AG20443 (cell line): ENCODE measurements around the gene HTR1E.
"Not testable (repeated sequence)": the region's sequence is repeated elsewhere in the genome, so short reads cannot be mapped to it uniquely, and the experiment has no call there.

Experiments used
- DNase-seq: peaks from one replicate; pipeline ENCODE4 v3.0.0; 2012; ENCODE audit warnings: low spot score, mixed read lengths

HTR1E gene

GRCh38 chr6:86973088-86973487, 35.8 kb downstream of the HTR1E start:
- no peak for DNase-seq

DNA sequence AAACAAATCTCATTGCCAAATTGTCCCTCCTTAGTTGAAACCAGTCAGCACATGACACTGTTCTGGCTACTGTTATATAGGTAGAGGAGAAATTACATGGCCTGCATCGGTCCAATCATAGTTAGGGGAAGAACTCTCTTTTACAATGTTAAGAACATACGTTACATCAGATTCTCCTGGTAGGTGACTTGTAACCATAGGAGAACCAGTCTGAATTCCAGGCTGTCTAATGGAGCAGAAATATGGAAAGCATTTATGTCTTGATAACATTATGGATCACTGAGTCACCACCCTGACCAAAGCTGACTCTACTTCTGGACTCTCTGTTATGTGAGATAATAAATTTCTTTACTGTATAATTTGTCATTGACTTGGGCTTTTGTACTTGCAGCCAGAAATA, 40.9 kb downstream of the HTR1E start:
- DNase-seq = no peak

GRCh38 chr6:87001494-87001893, 64.2 kb downstream of the HTR1E start:
- no peak for DNase-seq

DNA sequence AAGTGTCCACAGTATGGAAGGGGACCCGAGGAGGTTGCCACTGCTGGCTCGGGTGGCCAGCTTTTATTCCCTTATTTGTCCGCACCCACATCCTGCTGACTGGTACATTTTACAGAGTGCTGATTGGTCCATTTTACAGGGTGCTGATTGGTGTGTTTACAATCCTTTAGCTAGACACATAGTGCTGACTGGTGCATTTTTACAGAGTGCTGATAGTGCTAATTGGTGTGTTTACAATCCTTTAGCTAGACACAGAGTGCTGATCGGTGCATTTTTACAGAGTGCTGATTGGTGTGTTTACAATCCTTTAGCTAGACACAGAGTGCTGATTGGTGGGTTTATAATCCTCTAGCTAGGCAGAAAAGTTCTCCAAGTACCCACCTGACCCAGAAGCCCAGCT, 65.1 kb downstream of the HTR1E start:
- not testable (repeated sequence) for DNase-seq

DNA sequence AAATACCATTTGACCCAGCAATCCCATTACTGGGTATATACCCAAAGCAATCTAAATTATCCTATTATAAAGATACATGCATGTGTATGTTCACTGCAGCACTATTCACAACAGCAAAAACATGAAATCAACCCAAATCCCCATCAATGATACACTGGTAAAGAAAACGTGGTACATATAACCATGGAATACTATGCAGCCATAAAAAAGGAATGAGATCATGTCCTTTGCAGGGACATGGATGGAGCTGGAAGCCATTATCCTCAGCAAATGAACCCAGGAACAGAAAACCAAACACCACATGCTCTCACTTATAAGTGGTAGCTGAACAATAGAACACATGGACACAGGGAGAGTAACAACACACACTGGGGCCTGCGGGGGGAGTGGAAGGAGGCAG, 69.2 kb downstream of the HTR1E start:
- not testable (repeated sequence) for DNase-seq

DNA sequence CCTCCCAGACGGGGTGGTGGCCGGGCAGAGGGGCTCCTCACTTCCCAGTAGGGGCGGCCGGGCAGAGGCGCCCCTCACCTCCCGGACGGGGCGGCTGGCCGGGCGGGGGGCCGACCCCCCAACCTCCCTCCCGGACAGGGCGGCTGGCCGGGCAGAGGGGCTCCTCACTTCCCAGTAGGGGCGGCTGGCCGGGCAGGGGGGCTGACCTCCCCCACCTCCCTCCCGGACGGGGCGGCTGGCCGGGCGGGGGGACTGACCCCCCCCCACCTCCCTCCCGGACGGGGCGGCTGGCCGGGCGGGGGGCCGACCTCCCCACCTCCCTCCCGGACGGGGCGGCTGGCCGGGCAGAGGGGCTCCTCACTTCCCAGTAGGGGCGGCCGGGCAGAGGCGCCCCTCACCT, 72.3 kb downstream of the HTR1E start:
- not testable (repeated sequence) for DNase-seq

GRCh38 chr6:87012035-87012434, 74.7 kb downstream of the HTR1E start:
- DNase-seq = no peak

DNA sequence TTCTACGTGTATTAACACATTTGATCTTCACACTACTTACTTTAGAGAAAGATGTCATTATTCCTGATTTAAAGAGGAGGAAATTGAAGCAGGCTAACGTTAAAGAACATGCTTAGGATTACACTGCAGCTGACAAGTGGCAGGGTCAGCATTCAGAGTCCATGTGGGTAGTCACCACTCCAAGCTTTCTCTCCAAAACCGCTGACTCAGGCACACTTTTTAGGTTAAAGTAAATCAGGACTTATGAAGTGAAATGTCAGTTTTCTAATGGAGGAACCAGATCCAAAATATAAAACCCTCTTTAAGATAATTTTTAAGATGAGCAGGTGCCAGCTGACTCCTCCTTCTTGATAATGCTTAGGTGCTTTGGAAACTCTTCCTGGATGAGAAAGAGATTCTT, 75.4 kb downstream of the HTR1E start:
- DNase-seq = no peak

DNA sequence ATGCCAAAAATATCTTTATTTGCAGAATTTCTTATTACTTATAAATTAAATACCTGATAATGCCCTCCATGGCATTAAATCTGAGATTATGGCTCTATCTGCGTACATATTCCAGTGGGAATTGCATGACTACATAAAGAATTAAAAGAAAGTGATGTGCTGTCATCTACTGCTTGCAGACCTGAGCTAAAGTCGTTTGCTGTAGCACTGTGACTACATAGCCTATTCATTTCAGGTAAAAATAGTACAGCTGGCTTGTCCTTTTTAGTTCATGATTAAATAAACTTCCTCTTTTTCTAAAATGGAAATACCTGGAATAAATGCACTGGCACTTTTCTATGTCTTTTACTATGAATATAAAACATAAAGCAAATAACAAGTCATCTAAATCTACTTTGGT, 79.4 kb downstream of the HTR1E start:
- DNase-seq = no peak

GRCh38 chr6:87027021-87027420, 89.7 kb downstream of the HTR1E start:
- DNase-seq = no peak

- DNase-seq = peak; percentile 48
These were observed 92.5 kb downstream of the HTR1E start for GRCh38 chr6:87029711-87030314.

DNA sequence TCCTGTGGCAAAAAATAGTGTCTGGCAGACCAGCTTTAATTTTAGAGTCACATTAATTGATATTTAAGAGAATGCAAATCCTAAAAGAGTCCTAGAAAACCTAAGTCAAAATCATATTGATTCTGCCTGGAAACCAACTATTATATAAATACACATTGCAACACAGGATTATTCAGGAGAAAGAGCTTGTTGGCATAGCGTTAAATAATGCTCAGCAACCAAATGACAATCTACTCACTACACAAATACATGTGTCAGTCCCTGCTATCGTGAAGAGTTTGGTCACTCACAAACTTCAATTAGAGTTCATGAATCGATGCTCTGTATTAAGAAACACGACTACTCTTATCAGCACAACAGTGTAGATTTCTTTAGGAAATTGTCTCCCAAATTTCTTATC, 103.4 kb downstream of the HTR1E start:
- no peak for DNase-seq

GRCh38 chr6:87045521-87046075, 108.3 kb downstream of the HTR1E start:
- no peak for DNase-seq

GRCh38 chr6:87049779-87050178, 112.5 kb downstream of the HTR1E start:
- no peak for DNase-seq

GRCh38 chr6:87053312-87053711, 116.0 kb downstream of the HTR1E start:
- no peak for DNase-seq

- no peak for DNase-seq
These were observed 117.0 kb downstream of the HTR1E start for GRCh38 chr6:87054143-87054833.

DNA sequence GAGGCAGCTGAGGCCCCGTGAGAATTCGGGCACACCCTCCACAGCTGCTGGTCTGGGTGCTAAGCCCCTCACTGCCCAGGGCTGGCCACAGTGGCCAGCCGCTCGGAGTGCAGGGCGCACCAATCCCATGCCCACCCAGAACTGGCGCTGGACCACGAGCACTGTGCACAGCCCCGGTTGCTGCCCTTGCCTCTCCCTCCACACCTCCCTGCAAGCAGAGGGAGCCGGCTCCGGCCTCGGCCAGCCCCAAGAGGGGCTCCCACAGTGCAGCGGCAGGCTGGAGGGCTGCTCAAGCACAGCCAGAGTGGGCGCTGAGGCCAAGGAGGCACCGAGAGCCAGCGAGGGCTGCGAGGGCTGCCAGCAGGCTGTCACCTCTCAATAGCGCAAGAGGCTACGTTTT, 122.6 kb downstream of the HTR1E start:
- DNase-seq = no peak

GRCh38 chr6:87065117-87065516, 127.8 kb downstream of the HTR1E start:
- no peak for DNase-seq
